Heart right ventricle (tissue), 16 donors: ENCODE data around the gene TBC1D8. TPM values are rescaled to one million over a fixed set of nuclear protein-coding genes. Genes with fewer than 3 reads are reported as not detected.

Source experiments
- ATAC-seq, 8 donors: fragments of 200-7000 bp; cut with Tn5 transposase; one replicate each; pipeline ENCODE4 v1.9.1; 2020; ENCODE audit warnings: mild to moderate bottlenecking in 8 of 8, moderate library complexity in 8 of 8, moderate number of reproducible peaks in 1 of 8
- DNase-seq, 2 donors: peaks; one replicate each; pipeline ENCODE4 v3.0.0-alpha.2; 2020
- H3K27ac ChIP-seq, 10 donors: fragments of 200-600 bp; sonication (generic) in 2 of 10; one replicate each; pipeline versions ENCODE4 v1.5.0 to v1.8.0; 2020 to 2022; ENCODE audit warnings: mild to moderate bottlenecking in 3 of 10
- H3K27me3 ChIP-seq, 7 donors: fragments of 200-600 bp; one replicate each; pipeline ENCODE4 v1.8.0; 2021 to 2022; ENCODE audit warnings: mild to moderate bottlenecking in 2 of 7
- H3K36me3 ChIP-seq, 9 donors: fragments of 200-600 bp; sonication (generic) in 1 of 9; one replicate each; pipeline versions ENCODE4 v1.5.0 to v1.8.0; 2020 to 2022; ENCODE audit warnings: mild to moderate bottlenecking in 2 of 9
- H3K4me1 ChIP-seq, 9 donors: fragments of 200-600 bp; sonication (generic) in 1 of 9; one replicate each; pipeline versions ENCODE4 v1.5.0 to v1.8.0; 2020 to 2022; ENCODE audit warnings: mild to moderate bottlenecking in 4 of 9
- H3K4me3 ChIP-seq, 10 donors: fragments of 200-600 bp; sonication (generic) in 2 of 10; one replicate each; pipeline versions ENCODE4 v1.5.0 to v1.8.0; 2020 to 2022; ENCODE audit warnings: mild to moderate bottlenecking in 7 of 10, moderate library complexity in 2 of 10
- H3K9me3 ChIP-seq, 11 donors: fragments of 200-600 bp in 10 of 11; sonication (generic) in 2 of 11; one replicate each; pipeline versions ENCODE4 v1.5.0 to v1.8.0; 2013 to 2022; ENCODE audit warnings: mild to moderate bottlenecking in 2 of 11, control low read depth in 1 of 11, moderate library complexity in 1 of 11
- WGBS, 2 donors: extraction: QIAGEN DNeasy Blood & Tissue Kit; methylation state at CpG; one replicate each; pipeline ENCODE4 v1.1.7; 2013; ENCODE audit warnings: inconsistent platforms in 1 of 2; 5-methylcytosine and 5-hydroxymethylcytosine counted together
- intact Hi-C, 10 donors: fragments of 100-400 bp; cut with DNase I; formaldehyde crosslinking; loops; one replicate each; pipeline versions ENCODE4 v1.11.1 to v1.14.2; 2022
- polyA plus RNA-seq, 2 donors: library from polyadenylated mRNA; stranded (reverse); fragments of 200-250 nt; gene quantifications; one replicate each; pipeline ENCODE4 v1.2.3, GENCODE V29; 2013
- total RNA-seq, 10 donors: library from RNA; stranded (reverse); fragmentation: NEBNext Ultra II Directional in 3 of 10; extraction: Animal tissue kit (Norgen Biotek cat#: 25700) in 3 of 10; gene quantifications; one replicate each; pipeline versions ENCODE4 v1.2.1 to v1.2.4, GENCODE V29; 2021 to 2023
- TF ChIP-seq, protein P1 (sequence below), 9 donors: fragments of 200-600 bp; sonication (generic) in 2 of 9; IDR thresholded peaks; one replicate each; pipeline versions ENCODE4 v1.5.0 to v1.8.0; 2021 to 2022; ENCODE audit warnings: antibody characterized with exemption in 9 of 9, mild to moderate bottlenecking in 5 of 9, moderate library complexity in 1 of 9
- donor health status: Arrhythmogenic right ventricular cardiomyopathy.
- donor health status: ischemic (EF 13 %, LVEDD 7.1; RV severe dilation, severe dysfunction).
- donor health status: healthy with polysubstance abuse.
- donor health status: DM: no; HTN: yes; CAD: no.
- donor health status: DM: no; HTN: no; CAD: no.
- donor health status: ischemic (EF 25% LVEDD 6.9; RV normal size, moderate dysfunction).
- donor health status: ischemic (EF 25% LVEDD 5.7; RV mildly dilated, moderate dysfunction).
- donor health status: healthy.
- donor health status: DM: yes; HTN: yes; CAD: no.
- donor health status: Ischemic cardiomyopathy.
- donor health status: ischemic (EF 35%, LVEDD 5.7; RV mildly dilated, moderate dysfunction).
- donor health status: nonischemic (EF 11% LVEDD 7.7; RV severe dilation, severe dysfunction).
- donor health status: DM: yes; HTN: yes; CAD: no.
- donor health status: PGD.
- donor health status: ischemic (EF 29% LVEDD 5.4; RV normal size, mild dysfunction).
- donor health status: nonischemic (EF 23%, LVEDD 6.1; RV moderate dilation, normal function).

The TBC1D8 gene
- total and polyA plus RNA-seq, 12 donors, result 24.0 to 69.5 (median 55.5) TPM

DNA sequence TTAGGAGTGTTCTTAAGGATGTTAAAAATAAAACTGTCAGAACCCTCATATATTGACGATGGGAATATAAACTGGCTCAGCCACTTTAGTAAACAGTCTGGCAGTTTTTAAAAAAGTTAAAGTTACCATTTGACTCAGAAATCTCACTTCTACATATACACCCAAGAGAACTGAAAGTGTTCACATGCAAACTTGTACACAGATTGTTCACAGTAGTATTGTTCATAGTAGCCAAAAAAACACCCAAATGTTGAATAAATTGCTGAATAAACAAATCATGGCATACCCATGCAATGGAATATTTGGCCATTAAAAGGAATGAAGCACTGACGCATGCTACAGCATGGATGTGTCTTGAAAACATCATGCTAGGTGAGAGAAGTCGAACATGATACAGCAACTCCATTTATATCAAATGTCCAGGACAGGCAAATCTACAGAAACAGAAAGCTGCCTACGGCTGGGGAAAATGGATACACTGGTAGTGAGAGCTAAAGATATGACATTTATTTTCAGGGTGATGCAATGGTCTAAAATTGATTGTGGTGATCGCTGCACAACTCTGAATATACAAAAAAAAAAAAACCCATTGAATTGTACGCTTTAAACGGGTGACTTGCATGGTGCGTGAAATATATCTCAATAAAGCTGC is 139.0 kb downstream of the TBC1D8 start:
- 57 to 64% methylated on average over 8 of the region's 8 CpGs for WGBS, 2 donors
- ATAC-seq (no peak), DNase-seq (no peak)
- Histone ChIP-seq H3K4me1 (peaks cover 0 to 8% (median 0%) of the 10 kb centered on the region in 9 donors), H3K27me3 (no peaks in the 10 kb centered on the region), H3K27ac (no peak overlapping the region), H3K4me3 (no peak overlapping the region), H3K36me3 (peaks cover 0 to 86% (median 24%) of the 10 kb centered on the region in 9 donors), H3K9me3 (no peaks in the 10 kb centered on the region)
- TF ChIP-seq, protein P1, sequence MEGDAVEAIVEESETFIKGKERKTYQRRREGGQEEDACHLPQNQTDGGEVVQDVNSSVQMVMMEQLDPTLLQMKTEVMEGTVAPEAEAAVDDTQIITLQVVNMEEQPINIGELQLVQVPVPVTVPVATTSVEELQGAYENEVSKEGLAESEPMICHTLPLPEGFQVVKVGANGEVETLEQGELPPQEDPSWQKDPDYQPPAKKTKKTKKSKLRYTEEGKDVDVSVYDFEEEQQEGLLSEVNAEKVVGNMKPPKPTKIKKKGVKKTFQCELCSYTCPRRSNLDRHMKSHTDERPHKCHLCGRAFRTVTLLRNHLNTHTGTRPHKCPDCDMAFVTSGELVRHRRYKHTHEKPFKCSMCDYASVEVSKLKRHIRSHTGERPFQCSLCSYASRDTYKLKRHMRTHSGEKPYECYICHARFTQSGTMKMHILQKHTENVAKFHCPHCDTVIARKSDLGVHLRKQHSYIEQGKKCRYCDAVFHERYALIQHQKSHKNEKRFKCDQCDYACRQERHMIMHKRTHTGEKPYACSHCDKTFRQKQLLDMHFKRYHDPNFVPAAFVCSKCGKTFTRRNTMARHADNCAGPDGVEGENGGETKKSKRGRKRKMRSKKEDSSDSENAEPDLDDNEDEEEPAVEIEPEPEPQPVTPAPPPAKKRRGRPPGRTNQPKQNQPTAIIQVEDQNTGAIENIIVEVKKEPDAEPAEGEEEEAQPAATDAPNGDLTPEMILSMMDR (IDR thresholded peaks at IDR 0.05), result no peak
- intact Hi-C loops, result loop anchor here (1.0 to 10.0 kb wide), 8 partner anchors 140 to 240 kb away; partner anchors contain the start of genes TBC1D8 (in 4 of the 10) and CNOT11 (in 1 of the 10)

DNA sequence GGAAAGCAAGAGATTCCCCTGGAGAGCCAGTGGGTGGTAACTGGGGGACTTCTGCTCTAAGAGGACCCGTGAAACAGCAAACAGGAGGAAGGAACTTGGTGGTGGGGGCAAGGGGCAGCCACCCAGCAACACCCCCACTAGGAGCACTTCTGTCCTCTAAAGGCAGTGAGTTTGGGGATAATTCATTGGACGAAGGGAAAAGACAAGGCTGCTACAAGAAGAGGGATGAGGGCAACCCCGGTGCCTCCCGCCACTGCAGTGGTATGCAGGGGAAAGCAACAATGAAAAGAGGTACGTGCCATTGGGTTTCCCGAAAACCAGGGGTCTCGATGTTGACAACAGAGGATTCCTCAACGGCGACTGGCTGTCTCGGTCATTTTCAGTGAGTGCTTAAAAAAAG is 140.0 kb downstream of the TBC1D8 start:
- intact Hi-C loops, result loop anchor here in 6 of 10 donors (5.0 to 10.0 kb wide), 4 partner anchors 141 to 241 kb away; partner anchors contain the start of genes TBC1D8 (in 4 of the 6) and CNOT11 (in 1 of the 6)
- DNase-seq (no peak), ATAC-seq (peak in 2 of 8 donors; percentile 10 to 15)
- H3K36me3 ChIP-seq, result peaks cover 0 to 91% (median 34%) of the 10 kb centered on the region in 9 donors
- TF ChIP-seq, protein P1 (IDR thresholded peaks at IDR 0.05), result no peak
- H3K4me3 ChIP-seq, result no peak overlapping the region
- WGBS, 2 donors, result 85 to 89% methylated on average over 10 of the region's 10 CpGs
- H3K27ac ChIP-seq, result no peak overlapping the region
- H3K9me3 ChIP-seq, result no peaks in the 10 kb centered on the region
- peaks cover 0 to 8% (median 0%) of the 10 kb centered on the region in 9 donors for H3K4me1 ChIP-seq
- no peaks in the 10 kb centered on the region for H3K27me3 ChIP-seq

DNA sequence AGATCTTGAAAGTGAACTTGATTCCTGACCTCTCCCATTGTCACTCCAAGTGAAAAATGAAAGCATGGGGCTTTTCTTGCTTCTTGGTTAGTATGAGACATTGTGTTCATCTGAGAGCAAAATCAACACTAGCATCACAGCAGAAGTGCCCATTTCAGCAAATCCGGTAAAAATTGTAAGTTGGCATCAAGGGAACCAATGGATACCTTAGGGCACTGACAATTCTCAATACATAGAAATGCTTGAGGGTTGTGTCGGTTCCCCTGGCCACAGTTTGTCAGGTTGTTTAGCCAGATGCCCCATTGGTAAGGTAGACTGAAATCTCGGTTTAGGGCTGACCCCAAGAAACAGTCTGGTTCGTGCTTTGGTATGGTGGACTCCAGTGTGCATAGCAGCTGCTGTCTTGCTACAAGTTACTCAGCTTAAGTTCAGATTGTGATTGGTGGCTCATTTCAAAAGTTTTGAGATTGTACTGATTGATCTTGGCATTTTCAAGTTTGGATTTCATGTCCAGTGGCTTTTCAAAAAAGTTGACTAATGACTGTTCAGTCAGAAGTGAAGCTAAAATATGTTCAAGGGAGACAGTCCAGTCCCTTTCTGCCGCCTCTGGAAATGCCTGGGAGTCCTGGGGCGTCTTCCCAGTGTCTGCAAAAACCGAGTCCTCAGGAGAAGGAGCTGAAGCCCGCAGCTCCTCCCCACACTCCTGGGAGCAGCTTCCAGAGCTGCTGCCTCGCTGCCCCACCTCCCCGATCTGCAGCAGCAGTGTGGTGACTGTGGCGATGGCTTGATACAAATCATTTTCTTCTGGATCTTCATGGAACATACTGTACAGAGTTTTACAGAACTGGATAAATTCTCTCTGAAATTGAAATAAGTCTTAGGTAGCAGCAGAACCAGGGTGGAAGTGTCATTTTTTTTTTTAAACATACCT is 143.5 kb downstream of the TBC1D8 start:
- peaks cover 4 to 40% (median 20%) of the 10 kb centered on the region in 9 donors for H3K4me1 ChIP-seq
- H3K27ac ChIP-seq, result no peak overlapping the region
- no peaks in the 10 kb centered on the region for H3K9me3 ChIP-seq
- WGBS, 2 donors, result 74 to 75% methylated on average over 11 of the region's 11 CpGs
- no peaks in the 10 kb centered on the region for H3K27me3 ChIP-seq
- ATAC-seq (no peak), DNase-seq (no peak)
- TF ChIP-seq, protein P1 (IDR thresholded peaks at IDR 0.05), result no peak
- H3K36me3 ChIP-seq, result peaks cover 0 to 95% (median 66%) of the 10 kb centered on the region in 9 donors
- H3K4me3 ChIP-seq, result no peak overlapping the region
- intact Hi-C loops, result no loop called here

DNA sequence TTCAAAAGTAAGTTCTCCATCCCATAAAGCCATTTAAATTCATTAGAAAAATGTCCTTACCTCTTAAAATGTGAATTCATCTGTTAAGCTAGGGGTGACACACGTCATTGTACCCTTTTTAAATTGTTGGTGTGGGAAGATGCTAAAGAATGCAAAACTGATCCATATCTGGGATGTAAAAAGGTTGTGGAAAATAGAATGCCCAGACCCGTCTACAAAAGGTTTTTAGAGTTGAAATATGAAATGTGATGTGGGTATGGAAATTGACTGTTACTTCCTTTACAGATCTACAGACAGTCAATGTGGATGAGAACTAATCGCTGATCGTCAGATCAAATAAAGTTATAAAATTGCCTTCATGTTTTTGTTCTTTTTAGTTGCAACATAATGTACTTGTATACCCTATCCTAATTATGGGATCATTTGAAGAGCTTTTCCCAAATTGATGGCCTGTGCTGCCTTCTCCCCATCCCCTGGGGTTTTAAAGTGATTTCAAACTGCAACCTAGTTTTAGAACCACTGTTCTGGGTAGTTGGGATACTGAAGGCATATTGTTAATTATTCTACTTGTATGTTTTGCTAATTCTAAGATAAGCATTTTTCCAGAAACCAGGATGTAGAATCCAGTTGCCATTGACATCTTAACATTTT is 145.0 kb downstream of the TBC1D8 start:
- DNase-seq (no peak), ATAC-seq (no peak)
- 66 to 79% methylated on average over 4 of the region's 4 CpGs for WGBS, 2 donors
- TF ChIP-seq, protein P1 (IDR thresholded peaks at IDR 0.05), result no peak
- Histone ChIP-seq H3K36me3 (peaks cover 0 to 81% (median 66%) of the 10 kb centered on the region in 9 donors), H3K27me3 (no peaks in the 10 kb centered on the region), H3K4me3 (no peak overlapping the region), H3K9me3 (no peaks in the 10 kb centered on the region), H3K4me1 (peaks cover 4 to 41% (median 25%) of the 10 kb centered on the region in 9 donors), H3K27ac (no peak overlapping the region)
- intact Hi-C loops, result no loop called here
